HepG2 (cell line): ENCODE results near the gene CHST1. TPM values are rescaled to one million over a fixed set of nuclear protein-coding genes. Genes with fewer than 3 reads are reported as not detected.

Experiments
- ATAC-seq: fragments of 200-7000 bp; cut with Tn5 transposase; 3 replicates; pipeline ENCODE4 v1.9.1; 2020; ENCODE audit warnings: mild to moderate bottlenecking, moderate library complexity
- BruUV-seq: library from RNA; stranded (reverse); fragments of 400-500 nt; replicated peaks from 2 replicates; lab custom pipeline; 2021; lab: Mats Ljungman, UMichigan
- CTCF ChIA-PET: fragments of 300-600 bp; formaldehyde crosslinking; extraction: SDS; loops from one replicate; lab custom pipeline; 2021; ENCODE audit warnings: low total read pairs, inconsistent platforms, low intra/inter-chr PET ratio; lab: Yijun Ruan, JAX
- POLR2A ChIA-PET: fragments of 350-600 bp; sonication (Branson Sonifier 250); formaldehyde crosslinking; loops from one replicate; lab custom pipeline; 2020; ENCODE audit warnings: antibody characterized with exemption, inconsistent platforms; lab: Yijun Ruan, JAX
- DNase-seq: peaks from one replicate; pipeline ENCODE4 v3.0.0-alpha.2; 2015; ENCODE audit warnings: low spot score
- FAIRE-seq: peaks from 3 replicates; lab custom pipeline; 2011; peaks lifted over from hg19 to GRCh38; lab: Jason Lieb, UNC
- H2AFZ ChIP-seq: one replicate; pipeline ENCODE4 v1.6.1; 2011; ENCODE audit warnings: low read length, inconsistent platforms
- H3K27ac ChIP-seq: fragments of 300-600 bp; 3 replicates; pipeline ENCODE4 v1.8.0; 2011; ENCODE audit warnings: mixed run types, mild to moderate bottlenecking, mixed read lengths, low read length, inconsistent platforms; ENCODE audit not compliant: insufficient read depth; ENCODE audit errors: extremely low read length
- H3K27me3 ChIP-seq, 2 experiments: fragments of 200-600 bp in 1 of 2; 2 replicates in 1 of 2; 3 replicates in 1 of 2; pipeline versions ENCODE4 v1.6.0 to v1.8.0; 2011; ENCODE audit warnings: low read length in 2 of 2, mild to moderate bottlenecking in 2 of 2, moderate library complexity in 2 of 2, inconsistent platforms in 1 of 2; ENCODE audit not compliant: insufficient read depth in 2 of 2, control insufficient read depth in 1 of 2
- H3K36me3 ChIP-seq, 2 experiments: fragments of 200-600 bp in 1 of 2; replicated peaks in 1 of 2; 2 replicates in 1 of 2; 3 replicates in 1 of 2; pipeline versions ENCODE4 v1.5.1 to v1.8.0; 2011; ENCODE audit warnings: low read length in 2 of 2, inconsistent platforms in 1 of 2; ENCODE audit not compliant: insufficient read depth in 2 of 2, control insufficient read depth in 1 of 2
- H3K4me1 ChIP-seq: 2 replicates; pipeline ENCODE4 v1.5.1; 2012; ENCODE audit warnings: low read length, inconsistent platforms; ENCODE audit not compliant: insufficient read depth
- H3K4me2 ChIP-seq: 2 replicates; pipeline ENCODE4 v1.6.0; 2011; ENCODE audit warnings: low read depth, low read length, inconsistent platforms
- H3K4me3 ChIP-seq, 3 experiments: fragments of 200-600 bp in 1 of 3; sonication (generic), shearing (Covaris generic) in 1 of 3; replicated peaks in 1 of 3; 2 replicates each; pipeline ENCODE4 v1.5.1; 2011 to 2016; ENCODE audit warnings: low read length in 3 of 3, inconsistent platforms in 2 of 3, low read depth in 2 of 3, mild to moderate bottlenecking in 2 of 3, control low read depth in 1 of 3, mixed read lengths in 1 of 3; ENCODE audit not compliant: insufficient read depth in 1 of 3
- H3K79me2 ChIP-seq: one replicate; pipeline ENCODE4 v1.6.1; 2011; ENCODE audit warnings: low read length, inconsistent platforms; ENCODE audit not compliant: insufficient read depth
- H3K9ac ChIP-seq: 2 replicates; pipeline ENCODE4 v1.6.0; 2011; ENCODE audit warnings: mild to moderate bottlenecking, low read depth, low read length, inconsistent platforms; ENCODE audit not compliant: insufficient read depth
- H3K9me3 ChIP-seq: 2 replicates; pipeline ENCODE4 v1.5.1; 2012; ENCODE audit warnings: mild to moderate bottlenecking, low read length
- H4K20me1 ChIP-seq: 2 replicates; pipeline ENCODE4 v1.6.0; 2011; ENCODE audit warnings: inconsistent platforms, mild to moderate bottlenecking, low read length, moderate library complexity; ENCODE audit not compliant: insufficient read depth
- ATF1 ChIP-seq: IDR thresholded peaks from 2 replicates; pipeline ENCODE4 v1.6.1; 2016; ENCODE audit warnings: mild to moderate bottlenecking, control low read depth
- HNF4G ChIP-seq, 2 experiments: sonication (generic) in 1 of 2; formaldehyde crosslinking in 1 of 2; IDR thresholded peaks; 2 replicates each; pipeline versions ENCODE4 v1.4.0 to v1.6.1; 2011 to 2020; ENCODE audit warnings: borderline replicate concordance in 2 of 2, low read depth in 2 of 2, mild to moderate bottlenecking in 2 of 2, low read length in 1 of 2, missing genetic modification reagents in 1 of 2, moderate library complexity in 1 of 2
- NR2F6 ChIP-seq, 2 experiments: IDR thresholded peaks; 2 replicates each; pipeline ENCODE4 v1.6.1; 2016; ENCODE audit warnings: antibody characterized with exemption in 1 of 2, mild to moderate bottlenecking in 1 of 2
- RBFOX2 ChIP-seq: fragments of 200-400 bp; formaldehyde crosslinking; IDR thresholded peaks from 2 replicates; pipeline ENCODE4 v1.6.1; 2017; ENCODE audit warnings: low read depth, mild to moderate bottlenecking, low read length
- SRSF1 ChIP-seq: fragments of 200-400 bp; formaldehyde crosslinking; optimal IDR thresholded peaks from 2 replicates; pipeline ENCODE3; 2017; ENCODE audit warnings: mild to moderate bottlenecking, low read depth, low read length, moderate library complexity
- SRY ChIP-seq: sonication (generic); formaldehyde crosslinking; IDR thresholded peaks from 2 replicates; pipeline ENCODE4 v1.8.0; 2022; ENCODE audit warnings: mild to moderate bottlenecking, missing genetic modification reagents
- ZNF383 ChIP-seq: sonication (generic); formaldehyde crosslinking; IDR thresholded peaks from 2 replicates; pipeline ENCODE4 v1.4.0; 2020; ENCODE audit warnings: missing genetic modification reagents, mild to moderate bottlenecking, borderline replicate concordance
- ZNF564 ChIP-seq: sonication (generic); formaldehyde crosslinking; IDR thresholded peaks from 2 replicates; pipeline ENCODE4 v1.8.1; 2023; ENCODE audit warnings: mild to moderate bottlenecking, missing genetic modification reagents
- ZNF652 ChIP-seq: IDR thresholded peaks from 2 replicates; pipeline ENCODE4 v1.6.1; 2016; ENCODE audit warnings: low read depth, borderline replicate concordance
- ZNF678 ChIP-seq: sonication (generic); formaldehyde crosslinking; IDR thresholded peaks from 2 replicates; pipeline ENCODE4 v1.4.0; 2020; ENCODE audit warnings: mild to moderate bottlenecking, missing genetic modification reagents
- ZNF782 ChIP-seq: sonication (generic); formaldehyde crosslinking; IDR thresholded peaks from 2 replicates; pipeline ENCODE4 v1.4.0; 2020; ENCODE audit warnings: missing genetic modification reagents, mild to moderate bottlenecking, borderline replicate concordance
- ZNF800 ChIP-seq: sonication (generic); formaldehyde crosslinking; IDR thresholded peaks from 2 replicates; pipeline ENCODE4 v1.4.0; 2020; ENCODE audit warnings: missing genetic modification reagents
- ZNF839 ChIP-seq: sonication (generic); formaldehyde crosslinking; IDR thresholded peaks from 2 replicates; pipeline ENCODE4 v1.4.0; 2020; ENCODE audit warnings: missing genetic modification reagents, mild to moderate bottlenecking, borderline replicate concordance
- WGBS: methylation state at CpG from one replicate; pipeline ENCODE4 v1.1.6; 2017; ENCODE audit warnings: low lambda C conversion rate; 5-methylcytosine and 5-hydroxymethylcytosine counted together
- in situ Hi-C: cut with HindIII; loops from 2 replicates; pipeline ENCODE4 v1.10.0; 2017; ENCODE audit warnings: low pct_unique_long_range_greater_than_20kb; ENCODE audit not compliant: extremely low pct_ligation_motif_present
- intact Hi-C: fragments of 100-400 bp; cut with micrococcal nuclease; formaldehyde crosslinking; loops from one replicate; pipeline ENCODE4 v1.10.0; 2022; ENCODE audit not compliant: unreplicated experiment
- polyA plus RNA-seq, 8 experiments: library from polyadenylated mRNA; depleted of rRNA in 3 of 8; stranded (reverse) in 7 of 8; unstranded in 1 of 8; fragments of >200 nt; fragmentation: Illumina TruSeq in 4 of 8; extraction: Trizol in 4 of 8; gene quantifications; 2 replicates each; pipeline versions ENCODE4 v1.2.1 to v1.2.3, GENCODE V29; 2011 to 2016; ENCODE audit warnings: low read depth in 4 of 8, missing spikeins in 1 of 8, mixed read lengths in 1 of 8; ENCODE audit not compliant: insufficient read depth in 1 of 8
- total RNA-seq, 5 experiments: library from RNA; depleted of rRNA; stranded (reverse); fragments of >200 nt; fragmentation: Illumina TruSeq; extraction: Trizol; gene quantifications; 2 replicates each; pipeline ENCODE4 v1.2.3, GENCODE V29; 2016; ENCODE audit warnings: low read depth in 1 of 5
- TF ChIP-seq, protein P1 (sequence below): sonication (generic); formaldehyde crosslinking; IDR thresholded peaks from 2 replicates; pipeline ENCODE4 v1.4.0; 2020; ENCODE audit warnings: mild to moderate bottlenecking, missing genetic modification reagents

The CHST1 gene
- total and polyA plus RNA-seq, 2 of the 13 experiments (the other 11 are each of a cell fraction or from before 2014, with no cell fraction given) = not detected

GRCh38 chr11:45649544-45650165 lies 15.8 kb downstream of the CHST1 start:
- Histone ChIP-seq H3K79me2 (no peaks in the 10 kb centered on the region), H3K9ac (no peak overlapping the region), H3K27ac (no peak overlapping the region), H3K9me3 (no peaks in the 10 kb centered on the region), H3K4me2 (no peak overlapping the region), H3K4me3 (no peak overlapping the region), H3K4me1 (no peaks in the 10 kb centered on the region), H4K20me1 (no peaks in the 10 kb centered on the region), H3K27me3 (peaks cover 4 to 36% of the 10 kb centered on the region in 2 experiments; a peak in 4 of 5 replicates), H3K36me3 (no peaks in the 10 kb centered on the region), H2AFZ (no peak overlapping the region)
- FAIRE-seq (no peak), ATAC-seq (no peak), DNase-seq (no peak)
- intact Hi-C loops = no loop called here
- ChIA-PET CTCF (no interaction called here), POLR2A (no interaction called here)
- no TSS peak for BruUV-seq
- in situ Hi-C loops = loop anchor here (5.0 kb wide), 1 partner anchor 277 kb away; no protein-coding TSS in a partner anchor
- 61% methylated on average over 30 of the region's 49 CpGs for WGBS
- TF ChIP-seq ZNF800 (CRISPR knock-in tag) (no peak), NR2F6 (IDR thresholded peaks at IDR 0.05) (no peak), NR2F6 (CRISPR knock-in tag; IDR thresholded peaks at IDR 0.05) (no peak), ZNF383 (no peak), ZNF652 (CRISPR knock-in tag) (no peak), ZNF678 (no peak), ZNF782 (CRISPR knock-in tag) (no peak), RBFOX2 (no peak), SRY (CRISPR knock-in tag) (no peak), ATF1 (CRISPR knock-in tag) (no peak), ZNF839 (CRISPR knock-in tag) (no peak), HNF4G (IDR thresholded peaks at IDR 0.05; ENCODE audit: borderline replicate concordance, low read depth, low read length) (no peak), HNF4G (CRISPR knock-in tag; IDR thresholded peaks at IDR 0.05; ENCODE audit: borderline replicate concordance, low read depth) (no peak), SRSF1 (no peak), ZNF564 (CRISPR knock-in tag) (no peak)
- TF ChIP-seq, protein P1, sequence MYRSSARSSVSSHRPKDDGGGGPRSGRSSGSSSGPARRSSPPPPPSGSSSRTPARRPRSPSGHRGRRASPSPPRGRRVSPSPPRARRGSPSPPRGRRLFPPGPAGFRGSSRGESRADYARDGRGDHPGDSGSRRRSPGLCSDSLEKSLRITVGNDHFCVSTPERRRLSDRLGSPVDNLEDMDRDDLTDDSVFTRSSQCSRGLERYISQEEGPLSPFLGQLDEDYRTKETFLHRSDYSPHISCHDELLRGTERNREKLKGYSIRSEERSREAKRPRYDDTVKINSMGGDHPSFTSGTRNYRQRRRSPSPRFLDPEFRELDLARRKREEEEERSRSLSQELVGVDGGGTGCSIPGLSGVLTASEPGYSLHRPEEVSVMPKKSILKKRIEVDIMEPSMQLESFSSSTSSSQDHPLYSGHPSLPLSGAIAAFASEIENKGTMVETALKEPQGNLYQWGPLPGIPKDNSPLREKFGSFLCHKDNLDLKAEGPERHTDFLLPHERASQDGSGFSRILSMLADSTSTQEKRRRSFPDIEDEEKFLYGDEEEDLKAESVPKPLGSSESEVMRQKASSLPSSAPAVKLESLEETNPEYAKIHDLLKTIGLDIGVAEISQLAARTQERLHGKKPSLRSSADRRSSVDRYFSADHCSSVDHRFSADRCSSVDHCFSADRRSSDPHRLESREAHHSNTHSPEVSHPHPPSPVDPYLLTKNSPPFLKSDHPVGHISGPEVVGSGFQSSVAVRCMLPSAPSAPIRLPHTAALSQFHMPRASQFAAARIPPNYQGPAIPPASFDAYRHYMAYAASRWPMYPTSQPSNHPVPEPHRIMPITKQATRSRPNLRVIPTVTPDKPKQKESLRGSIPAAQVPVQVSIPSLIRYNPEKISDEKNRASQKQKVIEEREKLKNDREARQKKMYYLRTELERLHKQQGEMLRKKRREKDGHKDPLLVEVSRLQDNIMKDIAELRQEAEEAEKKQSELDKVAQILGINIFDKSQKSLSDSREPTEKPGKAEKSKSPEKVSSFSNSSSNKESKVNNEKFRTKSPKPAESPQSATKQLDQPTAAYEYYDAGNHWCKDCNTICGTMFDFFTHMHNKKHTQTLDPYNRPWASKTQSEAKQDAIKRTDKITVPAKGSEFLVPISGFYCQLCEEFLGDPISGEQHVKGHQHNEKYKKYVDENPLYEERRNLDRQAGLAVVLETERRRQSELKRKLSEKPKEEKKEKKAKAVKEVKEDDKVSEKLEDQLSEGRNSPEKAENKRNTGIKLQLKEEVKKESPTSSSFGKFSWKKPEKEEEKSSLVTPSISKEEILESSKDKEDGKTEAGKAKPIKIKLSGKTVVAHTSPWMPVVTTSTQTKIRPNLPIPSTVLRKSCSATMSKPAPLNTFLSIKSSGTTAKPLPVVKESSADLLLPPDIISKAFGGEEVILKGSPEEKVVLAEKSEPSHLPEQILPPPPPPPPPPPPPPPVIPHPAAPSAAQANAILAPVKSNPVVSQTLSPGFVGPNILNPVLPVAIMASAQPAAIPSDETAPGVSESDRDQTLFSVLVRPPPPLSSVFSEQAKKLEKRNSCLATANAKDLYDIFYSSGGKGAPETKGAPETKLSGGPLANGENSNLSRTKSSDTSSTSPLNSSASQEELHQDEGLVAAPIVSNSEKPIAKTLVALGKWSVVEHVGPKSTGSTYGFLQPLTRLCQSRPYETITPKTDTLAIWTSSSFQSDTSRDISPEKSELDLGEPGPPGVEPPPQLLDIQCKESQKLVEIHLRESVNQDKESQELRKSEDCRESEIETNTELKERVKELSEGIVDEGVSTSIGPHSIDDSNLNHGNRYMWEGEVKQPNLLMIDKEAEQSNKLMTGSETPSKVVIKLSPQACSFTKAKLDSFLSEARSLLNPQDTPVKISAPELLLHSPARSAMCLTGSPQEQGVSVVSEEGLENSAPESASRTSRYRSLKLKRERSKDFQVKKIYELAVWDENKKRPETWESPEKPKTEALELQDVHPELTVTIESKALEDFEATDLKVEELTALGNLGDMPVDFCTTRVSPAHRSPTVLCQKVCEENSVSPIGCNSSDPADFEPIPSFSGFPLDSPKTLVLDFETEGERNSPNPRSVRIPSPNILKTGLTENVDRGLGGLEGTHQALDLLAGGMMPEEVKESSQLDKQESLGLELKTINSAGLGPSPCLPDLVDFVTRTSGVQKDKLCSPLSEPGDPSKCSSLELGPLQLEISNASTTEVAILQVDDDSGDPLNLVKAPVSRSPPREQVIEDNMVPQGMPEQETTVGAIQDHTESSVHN (CRISPR knock-in tag) = no peak
